Upper lobe of right lung (tissue), 1 donor: ENCODE data around the gene SLAMF6. TPM values are rescaled to one million over a fixed set of nuclear protein-coding genes. Genes with fewer than 3 reads are reported as not detected.
"Not testable (repeated sequence)": the region's sequence is repeated elsewhere in the genome, so short reads cannot be mapped to it uniquely, and the experiment has no call there.

Experiments used
- ATAC-seq: fragments of 200-7000 bp; cut with Tn5 transposase; one replicate; pipeline ENCODE4 v1.9.1; 2020; ENCODE audit warnings: mild to moderate bottlenecking, moderate library complexity
- DNase-seq: peaks from one replicate; pipeline ENCODE4 v3.0.0-alpha.2; 2020
- H3K27ac ChIP-seq: fragments of 200-600 bp; one replicate; pipeline ENCODE4 v1.8.0; 2022
- H3K27me3 ChIP-seq: fragments of 200-600 bp; one replicate; pipeline ENCODE4 v1.8.0; 2022; ENCODE audit warnings: mild to moderate bottlenecking
- H3K36me3 ChIP-seq: fragments of 200-600 bp; one replicate; pipeline ENCODE4 v1.8.0; 2022
- H3K4me1 ChIP-seq: fragments of 200-600 bp; one replicate; pipeline ENCODE4 v1.8.0; 2022
- H3K4me3 ChIP-seq: fragments of 200-600 bp; one replicate; pipeline ENCODE4 v1.8.0; 2022; ENCODE audit warnings: mild to moderate bottlenecking
- H3K9me3 ChIP-seq: fragments of 200-600 bp; one replicate; pipeline ENCODE4 v1.8.0; 2022
- intact Hi-C: fragments of 100-400 bp; cut with DNase I; formaldehyde crosslinking; loops from one replicate; pipeline ENCODE4 v1.11.0; 2022
- total RNA-seq: library from RNA; stranded (reverse); fragmentation: NEBNext Ultra II Directional; extraction: Animal tissue kit (Norgen Biotek cat#: 25700); gene quantifications from one replicate; pipeline ENCODE4 v1.2.1, GENCODE V29; 2021
- TF ChIP-seq, protein P1 (sequence below): fragments of 200-600 bp; IDR thresholded peaks from one replicate; pipeline ENCODE4 v1.8.0; 2022; ENCODE audit warnings: antibody characterized with exemption
- donor health status: DM: no; HTN: yes; CAD: no; lungs with severe emphysema.

SLAMF6 gene
- total RNA-seq, 1 donor from 2014 or later: 4.4 TPM

DNA sequence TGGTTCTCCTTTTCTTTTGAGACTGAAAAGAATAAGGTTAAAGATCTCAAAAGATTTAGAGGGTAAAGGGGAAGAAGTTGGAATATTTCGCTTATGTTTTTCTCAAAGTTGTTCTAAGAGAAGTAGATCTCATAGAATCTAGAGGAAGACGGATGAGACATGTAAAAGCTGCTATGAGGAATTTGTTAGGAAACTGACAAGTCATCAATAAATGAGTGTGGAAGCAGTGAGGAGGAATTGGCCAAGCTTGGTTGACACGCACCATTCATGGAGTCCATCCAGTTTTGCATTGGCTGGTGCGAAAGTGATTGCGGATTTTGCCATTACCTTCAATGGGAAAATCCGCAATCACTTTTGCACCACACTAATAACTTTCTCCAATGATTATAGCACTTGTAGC, 20.0 kb downstream of the SLAMF6 start:
- H3K9me3 ChIP-seq: peaks cover 11% of the 10 kb centered on the region
- ATAC-seq: no peak
- H3K27me3 ChIP-seq: no peaks in the 10 kb centered on the region
- no peak overlapping the region for H3K27ac ChIP-seq
- H3K36me3 ChIP-seq: no peaks in the 10 kb centered on the region
- H3K4me1 ChIP-seq: no peaks in the 10 kb centered on the region
- DNase-seq: no peak
- TF ChIP-seq, protein P1, sequence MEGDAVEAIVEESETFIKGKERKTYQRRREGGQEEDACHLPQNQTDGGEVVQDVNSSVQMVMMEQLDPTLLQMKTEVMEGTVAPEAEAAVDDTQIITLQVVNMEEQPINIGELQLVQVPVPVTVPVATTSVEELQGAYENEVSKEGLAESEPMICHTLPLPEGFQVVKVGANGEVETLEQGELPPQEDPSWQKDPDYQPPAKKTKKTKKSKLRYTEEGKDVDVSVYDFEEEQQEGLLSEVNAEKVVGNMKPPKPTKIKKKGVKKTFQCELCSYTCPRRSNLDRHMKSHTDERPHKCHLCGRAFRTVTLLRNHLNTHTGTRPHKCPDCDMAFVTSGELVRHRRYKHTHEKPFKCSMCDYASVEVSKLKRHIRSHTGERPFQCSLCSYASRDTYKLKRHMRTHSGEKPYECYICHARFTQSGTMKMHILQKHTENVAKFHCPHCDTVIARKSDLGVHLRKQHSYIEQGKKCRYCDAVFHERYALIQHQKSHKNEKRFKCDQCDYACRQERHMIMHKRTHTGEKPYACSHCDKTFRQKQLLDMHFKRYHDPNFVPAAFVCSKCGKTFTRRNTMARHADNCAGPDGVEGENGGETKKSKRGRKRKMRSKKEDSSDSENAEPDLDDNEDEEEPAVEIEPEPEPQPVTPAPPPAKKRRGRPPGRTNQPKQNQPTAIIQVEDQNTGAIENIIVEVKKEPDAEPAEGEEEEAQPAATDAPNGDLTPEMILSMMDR: no peak
- intact Hi-C loops: no loop called here
- no peak overlapping the region for H3K4me3 ChIP-seq

DNA sequence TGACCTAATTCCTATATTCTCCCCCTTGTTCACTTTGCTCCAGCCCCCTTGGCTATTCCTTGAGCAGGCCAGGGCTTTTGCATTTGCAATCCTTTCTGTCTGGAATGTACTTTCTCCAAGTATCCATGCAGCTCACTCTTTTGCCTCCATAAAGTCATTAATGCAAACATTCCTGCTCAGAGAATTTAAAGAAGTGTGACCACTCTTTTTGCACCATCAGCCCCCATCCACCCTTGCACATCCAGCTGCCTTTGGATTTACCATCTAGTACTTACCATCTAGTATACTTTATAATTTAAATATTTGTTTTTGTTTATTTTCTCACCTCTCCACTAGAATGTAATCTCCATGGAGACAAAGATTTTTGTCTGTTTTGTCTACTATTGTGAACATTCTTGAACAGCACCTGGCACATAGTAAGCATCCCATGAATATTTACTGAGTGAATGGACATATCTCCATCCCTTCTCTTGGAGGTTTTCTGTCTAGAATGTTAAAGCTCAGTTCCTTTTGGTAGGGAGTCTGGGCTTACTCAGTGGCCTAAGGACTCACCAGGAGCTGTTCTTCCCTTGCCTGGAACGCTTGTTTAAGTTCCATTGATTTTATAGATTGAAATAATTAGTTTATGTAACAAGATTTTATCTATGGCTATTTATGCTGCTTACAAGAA, 22.6 kb downstream of the SLAMF6 start:
- no peaks in the 10 kb centered on the region for H3K9me3 ChIP-seq
- H3K36me3 ChIP-seq: no peaks in the 10 kb centered on the region
- no peaks in the 10 kb centered on the region for H3K4me1 ChIP-seq
- H3K4me3 ChIP-seq: no peak overlapping the region
- no peaks in the 10 kb centered on the region for H3K27me3 ChIP-seq
- no peak for ATAC-seq
- TF ChIP-seq, protein P1: no peak
- intact Hi-C loops: no loop called here
- H3K27ac ChIP-seq: no peak overlapping the region
- DNase-seq: no peak

DNA sequence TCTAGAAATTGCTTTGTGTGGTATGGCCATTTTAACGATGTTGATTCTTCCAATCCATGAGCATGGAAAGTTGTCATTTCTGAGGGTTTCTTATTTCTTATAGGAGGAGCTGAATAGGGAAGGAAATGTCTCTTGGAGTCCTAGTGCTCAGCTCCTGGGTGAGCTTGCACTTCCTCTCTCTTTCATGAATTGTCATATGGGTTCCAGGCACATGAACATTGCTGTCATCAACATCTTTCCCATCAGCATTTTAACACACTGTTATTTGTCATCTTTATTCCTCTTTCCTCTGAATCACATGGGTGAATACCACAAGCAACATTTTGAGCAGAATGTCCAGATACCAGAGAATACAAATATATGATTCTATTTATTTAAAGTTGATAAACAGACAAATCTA, 23.4 kb downstream of the SLAMF6 start:
- TF ChIP-seq, protein P1: no peak
- H3K27ac ChIP-seq: no peak overlapping the region
- H3K9me3 ChIP-seq: no peaks in the 10 kb centered on the region
- H3K36me3 ChIP-seq: no peaks in the 10 kb centered on the region
- no peaks in the 10 kb centered on the region for H3K4me1 ChIP-seq
- no peak for DNase-seq
- no peaks in the 10 kb centered on the region for H3K27me3 ChIP-seq
- no peak overlapping the region for H3K4me3 ChIP-seq
- peak; percentile 89 for ATAC-seq
- intact Hi-C loops: no loop called here

DNA sequence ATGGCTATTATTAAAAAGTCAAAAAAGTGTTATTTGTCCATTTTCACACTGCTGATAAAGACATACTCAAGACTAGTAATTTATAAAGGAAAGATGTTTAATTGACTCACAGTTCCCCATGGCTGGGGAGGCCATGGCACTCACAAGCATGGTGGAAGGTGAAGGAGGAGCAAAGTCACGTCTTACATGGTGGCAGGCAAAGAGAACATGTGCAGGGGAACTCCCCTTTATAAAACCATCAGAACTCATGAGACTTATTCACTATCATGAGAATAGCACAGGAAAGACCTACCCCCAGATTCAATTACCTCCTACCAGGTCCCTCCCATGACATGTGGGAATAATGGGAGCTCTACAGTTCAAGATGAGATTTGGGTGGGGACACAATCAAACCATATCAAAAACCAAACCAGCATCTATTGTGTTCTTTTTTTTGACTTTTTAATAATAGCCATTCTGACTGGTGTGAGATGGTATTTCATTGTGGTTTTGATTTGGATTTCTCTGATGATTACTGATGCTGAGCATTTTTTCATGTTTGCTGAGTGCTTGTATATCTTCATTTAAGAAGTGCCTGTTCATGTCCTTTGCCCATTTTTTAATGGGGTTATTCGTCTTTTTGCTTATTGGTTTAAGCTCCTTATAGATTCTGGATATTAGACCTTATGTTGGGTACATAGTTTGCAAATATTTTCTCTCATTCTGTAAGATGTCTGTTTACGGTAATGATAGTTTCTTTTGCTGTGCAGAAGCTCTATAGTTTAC, 24.6 kb downstream of the SLAMF6 start:
- H3K4me1 ChIP-seq, ATAC-seq, intact Hi-C loops, H3K27me3 ChIP-seq, DNase-seq, H3K4me3 ChIP-seq, H3K36me3 ChIP-seq, H3K9me3 ChIP-seq, H3K27ac ChIP-seq: not testable (repeated sequence)

DNA sequence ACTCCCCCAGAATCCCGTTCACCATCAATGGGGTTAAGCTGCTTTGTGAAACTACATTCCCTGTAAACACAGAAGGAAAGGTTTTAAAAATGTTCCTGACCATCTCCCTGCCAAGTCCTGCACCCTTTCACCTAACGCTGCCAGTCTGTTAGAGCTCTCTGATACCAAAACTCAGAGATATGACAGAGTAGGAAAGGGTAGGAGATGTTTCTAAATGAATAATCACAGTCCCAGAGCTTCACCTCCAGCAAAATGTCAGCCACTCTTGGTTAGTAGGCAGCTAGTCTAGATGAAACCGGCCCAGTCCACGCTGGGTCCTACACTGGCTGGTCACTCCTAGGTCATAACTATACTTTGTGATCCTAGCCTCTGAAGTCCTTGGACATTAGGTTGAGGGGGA, 26.7 kb downstream of the SLAMF6 start:
- no peaks in the 10 kb centered on the region for H3K9me3 ChIP-seq
- no peaks in the 10 kb centered on the region for H3K4me1 ChIP-seq
- no peak overlapping the region for H3K4me3 ChIP-seq
- intact Hi-C loops: no loop called here
- no peaks in the 10 kb centered on the region for H3K36me3 ChIP-seq
- DNase-seq: no peak
- no peaks in the 10 kb centered on the region for H3K27me3 ChIP-seq
- ATAC-seq: no peak
- TF ChIP-seq, protein P1: no peak
- H3K27ac ChIP-seq: no peak overlapping the region

DNA sequence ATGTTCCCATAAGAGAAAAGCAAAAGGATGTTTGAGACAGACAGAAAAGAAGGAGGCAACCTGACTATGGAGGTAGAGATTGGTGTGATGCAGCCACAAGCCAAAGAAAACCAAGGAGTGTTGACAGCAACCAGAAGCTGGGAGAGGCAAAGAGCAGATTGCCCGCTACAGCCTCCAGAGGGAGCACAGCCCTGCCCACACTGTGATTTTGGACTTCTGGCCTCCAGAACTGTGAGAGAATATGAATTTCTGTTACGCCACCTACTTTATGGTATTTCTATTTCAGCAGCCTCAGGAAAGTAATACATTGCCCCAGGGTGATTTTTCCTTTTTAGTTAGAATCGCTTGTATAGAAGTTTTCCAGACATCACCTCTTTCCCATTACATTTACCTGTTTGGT, 28.4 kb downstream of the SLAMF6 start:
- DNase-seq (no peak), ATAC-seq (peak; percentile 19)
- TF ChIP-seq, protein P1: peak; percentile 26
- Histone ChIP-seq H3K9me3 (no peaks in the 10 kb centered on the region), H3K4me1 (no peaks in the 10 kb centered on the region), H3K36me3 (no peaks in the 10 kb centered on the region), H3K4me3 (no peak overlapping the region), H3K27me3 (no peaks in the 10 kb centered on the region), H3K27ac (no peak overlapping the region)
- intact Hi-C loops: no loop called here
